H9 (cell line): ENCODE measurements around the gene SURF1. TPM values are rescaled to one million over a fixed set of nuclear protein-coding genes. Genes with fewer than 3 reads are reported as not detected.

ENCODE experiments used
- DNase-seq: peaks from one replicate; pipeline ENCODE4 v3.0.0-alpha.2; 2017
- H2AFZ ChIP-seq: one replicate; pipeline ENCODE4 v1.6.1; 2013; ENCODE audit warnings: mild to moderate bottlenecking, low read length, control low read depth, moderate library complexity
- H2AK5ac ChIP-seq: 2 replicates; pipeline ENCODE4 v1.6.1; 2013; ENCODE audit warnings: low read length, control low read depth, mixed read lengths; ENCODE audit not compliant: insufficient read length
- H2BK120ac ChIP-seq: one replicate; pipeline ENCODE4 v1.6.1; 2013; ENCODE audit warnings: low read depth, mild to moderate bottlenecking, low read length, control low read depth, inconsistent platforms; ENCODE audit not compliant: poor library complexity, severe bottlenecking
- H2BK12ac ChIP-seq: 2 replicates; pipeline ENCODE4 v1.6.1; 2013; ENCODE audit warnings: low read length, control low read depth, mixed read lengths, low read depth; ENCODE audit not compliant: insufficient read length
- H2BK15ac ChIP-seq: 2 replicates; pipeline ENCODE4 v1.6.1; 2013; ENCODE audit warnings: low read depth, low read length, control low read depth
- H2BK20ac ChIP-seq: one replicate; pipeline ENCODE4 v1.6.1; 2013; ENCODE audit warnings: low read depth, mild to moderate bottlenecking, low read length, control low read depth, inconsistent platforms; ENCODE audit not compliant: poor library complexity, severe bottlenecking
- H2BK5ac ChIP-seq: 2 replicates; pipeline ENCODE4 v1.6.1; 2013; ENCODE audit warnings: low read length, control low read depth, mixed read lengths; ENCODE audit not compliant: insufficient read length
- H3K14ac ChIP-seq: 2 replicates; pipeline ENCODE4 v1.6.1; 2013; ENCODE audit warnings: low read length, control low read depth; ENCODE audit not compliant: insufficient read depth
- H3K18ac ChIP-seq: 2 replicates; pipeline ENCODE4 v1.6.1; 2013; ENCODE audit warnings: low read depth, mild to moderate bottlenecking, mixed read lengths, low read length, control low read depth; ENCODE audit not compliant: insufficient read length
- H3K23ac ChIP-seq: 2 replicates; pipeline ENCODE4 v1.6.1; 2013; ENCODE audit warnings: low read length, control low read depth, mixed read lengths, low read depth; ENCODE audit not compliant: insufficient read length
- H3K23me2 ChIP-seq: 2 replicates; pipeline ENCODE4 v1.6.1; 2013; ENCODE audit warnings: low read depth, mild to moderate bottlenecking, mixed read lengths, low read length, control low read depth; ENCODE audit not compliant: insufficient read length, poor library complexity, severe bottlenecking
- H3K27ac ChIP-seq: 2 replicates; pipeline ENCODE4 v1.5.1; 2013; ENCODE audit warnings: low read length, control low read depth, mixed read lengths, low read depth; ENCODE audit not compliant: insufficient read length
- H3K27me3 ChIP-seq: 2 replicates; pipeline ENCODE4 v1.6.1; 2013; ENCODE audit warnings: low read length, control low read depth, inconsistent platforms; ENCODE audit not compliant: insufficient read depth
- H3K4ac ChIP-seq: 2 replicates; pipeline ENCODE4 v1.6.1; 2013; ENCODE audit warnings: low read depth, mild to moderate bottlenecking, control low read depth, inconsistent platforms, low read length, moderate library complexity
- H3K4me1 ChIP-seq: 2 replicates; pipeline ENCODE4 v1.6.1; 2013; ENCODE audit warnings: low read length, control low read depth, inconsistent platforms; ENCODE audit not compliant: insufficient read depth
- H3K4me2 ChIP-seq: 2 replicates; pipeline ENCODE4 v1.6.1; 2013; ENCODE audit warnings: low read length, control low read depth, mixed read lengths; ENCODE audit not compliant: insufficient read length, insufficient read depth
- H3K56ac ChIP-seq: 2 replicates; pipeline ENCODE4 v1.6.1; 2013; ENCODE audit warnings: low read depth, mild to moderate bottlenecking, mixed read lengths, low read length, control low read depth; ENCODE audit not compliant: insufficient read length
- H3K79me1 ChIP-seq: 2 replicates; pipeline ENCODE4 v1.6.1; 2013; ENCODE audit warnings: low read depth, mild to moderate bottlenecking, moderate library complexity, low read length, control low read depth, inconsistent platforms; ENCODE audit not compliant: insufficient read depth, poor library complexity, severe bottlenecking
- H3K79me2 ChIP-seq: 2 replicates; pipeline ENCODE4 v1.6.1; 2013; ENCODE audit warnings: low read length, control low read depth, inconsistent platforms; ENCODE audit not compliant: insufficient read depth
- H3K9ac ChIP-seq: 2 replicates; pipeline ENCODE4 v1.6.1; 2013; ENCODE audit warnings: low read length, control low read depth, mixed read lengths; ENCODE audit not compliant: insufficient read length; ENCODE audit errors: extremely low read depth
- H3K9me3 ChIP-seq: one replicate; pipeline ENCODE4 v1.6.1; 2013; ENCODE audit warnings: low read depth, low read length, inconsistent platforms; ENCODE audit not compliant: control insufficient read depth
- H3T11ph ChIP-seq: one replicate; pipeline ENCODE4 v1.6.1; 2013; ENCODE audit warnings: mild to moderate bottlenecking, low read length, control low read depth, inconsistent platforms
- H4K20me1 ChIP-seq: one replicate; pipeline ENCODE4 v1.6.1; 2013; ENCODE audit not compliant: control insufficient read depth, insufficient read length, insufficient read depth
- H4K5ac ChIP-seq: 2 replicates; pipeline ENCODE4 v1.6.1; 2013; ENCODE audit warnings: low read depth, mild to moderate bottlenecking, mixed read lengths, low read length, control low read depth; ENCODE audit not compliant: insufficient read length
- H4K8ac ChIP-seq: replicated peaks from 2 replicates; pipeline ENCODE4 v1.6.1; 2013; ENCODE audit warnings: low read length, control low read depth, mixed read lengths, low read depth; ENCODE audit not compliant: insufficient read length
- H4K91ac ChIP-seq: 2 replicates; pipeline ENCODE4 v1.6.1; 2013; ENCODE audit warnings: low read depth, mild to moderate bottlenecking, moderate library complexity, mixed read lengths, low read length, control low read depth; ENCODE audit not compliant: insufficient read length
- H3K27ac Mint-ChIP-seq, 3 experiments: 2 replicates in 2 of 3; 3 replicates in 1 of 3; pipeline ENCODE4 v1.8.0; 2020 to 2021; ENCODE audit warnings: mixed read lengths in 3 of 3, mild to moderate bottlenecking in 1 of 3, moderate library complexity in 1 of 3
- H3K27me3 Mint-ChIP-seq: 2 replicates; pipeline ENCODE4 v1.8.0; 2021; ENCODE audit warnings: low read depth, mild to moderate bottlenecking, moderate library complexity, mixed read lengths
- H3K36me3 Mint-ChIP-seq, 3 experiments: 2 replicates in 2 of 3; 3 replicates in 1 of 3; pipeline ENCODE4 v1.8.0; 2020 to 2021; ENCODE audit warnings: low read depth in 3 of 3, mixed read lengths in 3 of 3; ENCODE audit not compliant: insufficient read depth in 1 of 3
- H3K4me1 Mint-ChIP-seq, 2 experiments: 2 replicates each; pipeline ENCODE4 v1.8.0; 2020; ENCODE audit warnings: mixed read lengths in 2 of 2
- H3K4me3 Mint-ChIP-seq, 2 experiments: 2 replicates in 1 of 2; 3 replicates in 1 of 2; pipeline ENCODE4 v1.8.0; 2020 to 2021; ENCODE audit warnings: mild to moderate bottlenecking in 2 of 2, mixed read lengths in 2 of 2, moderate library complexity in 1 of 2
- H3K9me3 Mint-ChIP-seq, 2 experiments: 2 replicates in 1 of 2; 3 replicates in 1 of 2; pipeline ENCODE4 v1.8.0; 2020; ENCODE audit warnings: mild to moderate bottlenecking in 2 of 2, mixed read lengths in 2 of 2, moderate library complexity in 1 of 2
- CTCF ChIP-seq: fragments of 200-600 bp; sonication (generic); conservative IDR thresholded peaks from 3 replicates; pipeline ENCODE4 v1.8.0; 2021; ENCODE audit warnings: antibody characterized with exemption, mild to moderate bottlenecking
- WGBS: extraction: QIAGEN DNeasy Blood & Tissue Kit; methylation state at CpG from one replicate; pipeline ENCODE4 v1.1.7; 2013; ENCODE audit warnings: missing lambda C conversion rate, low lambda C conversion rate, mixed read lengths; ENCODE audit not compliant: insufficient read length; ENCODE audit errors: extremely low coverage; 5-methylcytosine and 5-hydroxymethylcytosine counted together
- total RNA-seq: library from RNA; stranded (reverse); gene quantifications from 2 replicates; pipeline ENCODE4 v1.2.1, GENCODE V29; 2021

SURF1 gene
- total RNA-seq, 1 experiment from 2014 or later = 43.3 TPM

DNA sequence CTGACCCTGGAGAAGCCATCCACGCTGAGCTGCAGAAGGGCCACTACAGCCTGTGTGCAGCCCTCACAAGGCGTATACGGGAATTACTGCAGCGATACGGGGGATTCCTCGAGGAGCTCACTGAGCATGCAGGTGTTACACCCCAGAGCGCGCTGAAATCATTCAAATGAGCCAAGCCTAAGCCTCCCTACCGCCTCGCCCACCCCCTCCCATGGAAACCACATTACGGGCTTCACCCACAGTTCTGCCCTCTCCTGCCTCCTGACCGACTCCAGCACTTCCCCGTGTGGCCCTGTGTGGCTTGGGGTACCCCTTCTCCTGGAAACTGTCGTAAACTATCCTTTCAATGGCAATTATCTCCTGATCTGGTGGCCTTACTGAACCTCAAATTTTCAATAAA is 33.6 kb downstream of the SURF1 start:
- Mint-ChIP-seq H3K27ac (no peak overlapping the region), H3K4me3 (no peak overlapping the region), H3K27me3 (peaks cover 28% of the 10 kb centered on the region), H3K36me3 (peaks cover 0 to 9% (median 4%) of the 10 kb centered on the region in 3 experiments; a peak in 4 of 7 replicates), H3K9me3 (peaks cover 25 to 30% of the 10 kb centered on the region in 2 experiments), H3K4me1 (no peaks in the 10 kb centered on the region)
- Histone ChIP-seq H2AFZ (no peak overlapping the region), H3K18ac (no peak overlapping the region), H3K56ac (no peak overlapping the region), H3K23ac (no peak overlapping the region), H4K5ac (no peak overlapping the region), H2BK12ac (no peak overlapping the region), H2BK15ac (no peak overlapping the region), H3K79me1 (no peaks in the 10 kb centered on the region), H3T11ph (no peak overlapping the region), H3K14ac (no peak overlapping the region), H3K79me2 (no peaks in the 10 kb centered on the region), H2BK120ac (no peak overlapping the region), H4K20me1 (no peaks in the 10 kb centered on the region), H3K4me2 (no peak overlapping the region), H2BK5ac (no peak overlapping the region), H3K4ac (no peak overlapping the region), H3K9me3 (peaks cover 11% of the 10 kb centered on the region), H2AK5ac (no peak overlapping the region), H4K91ac (no peak overlapping the region), H3K4me1 (no peaks in the 10 kb centered on the region; the same call in 1 of the 2 replicates), H4K8ac (no peak overlapping the region), H2BK20ac (no peak overlapping the region), H3K9ac (no peak overlapping the region), H3K27me3 (no peaks in the 10 kb centered on the region), H3K27ac (no peak overlapping the region), H3K23me2 (no peaks in the 10 kb centered on the region)
- no CpG with 5 or more reads among the region's 14 CpGs for WGBS
- no peak for TF ChIP-seq CTCF
- DNase-seq = no peak
